ENCODE results near the gene RAB7A. TPM values are rescaled to one million over a fixed set of nuclear protein-coding genes. Genes with fewer than 3 reads are reported as not detected.
"Not testable (repeated sequence)": the region's sequence is repeated elsewhere in the genome, so short reads cannot be mapped to it uniquely, and the experiment has no call there.

Gene RAB7A
- polyA plus RNA-seq, 3 donors: 192 to 261 (median 223) TPM

DNA sequence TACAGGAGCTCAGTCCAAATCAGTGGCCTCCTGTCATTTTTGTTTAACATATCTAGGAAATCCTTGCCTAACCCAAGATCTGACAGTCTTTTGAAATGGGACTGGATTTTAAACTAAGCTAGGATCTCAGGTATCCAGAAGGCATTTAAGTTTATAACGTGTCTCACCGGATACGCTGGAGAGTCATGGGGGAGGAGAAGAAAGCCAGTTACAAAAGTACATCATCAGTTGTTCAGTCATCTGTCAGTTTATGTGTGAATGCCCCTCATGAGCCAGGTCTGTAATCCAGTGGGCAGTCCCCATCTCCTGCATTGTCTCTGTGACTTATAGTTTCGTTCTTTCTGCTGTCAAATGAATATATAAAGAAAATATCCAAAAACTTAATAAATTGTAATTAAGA, 44.4 kb downstream of the RAB7A start:
- Histone ChIP-seq H3K36me3 (replicated peaks in 1 of 2; ENCODE audit: control insufficient read depth in 1 of 2, insufficient read depth in 2 of 2, low read length in 2 of 2) (peaks cover 0 to 8% of the 10 kb centered on the region in 2 donors), H3K79me2 (ENCODE audit: insufficient read depth, low read length) (peaks cover 94% of the 10 kb centered on the region), H3K9ac (ENCODE audit: insufficient read depth, low read length, poor library complexity, severe bottlenecking) (no peak overlapping the region), H2AFZ (ENCODE audit: insufficient read depth, low read depth, low read length, poor library complexity, severe bottlenecking) (no peak overlapping the region), H3K27me3 (ENCODE audit: control insufficient read depth in 2 of 2, insufficient read depth in 2 of 2, low read length in 2 of 2) (no peaks in the 10 kb centered on the region), H3K27ac (ENCODE audit: low read depth in 1 of 2, low read length in 2 of 2) (peak overlapping the region in 1 of 2 donors; percentile 58), H3K9me3 (replicated peaks in 1 of 2; ENCODE audit: control insufficient read depth in 1 of 2, insufficient read depth in 1 of 2, low read length in 2 of 2) (no peaks in the 10 kb centered on the region), H3K4me2 (replicated peaks; ENCODE audit: extremely low read depth, low read length, poor library complexity, severe bottlenecking) (no peak overlapping the region), H3K4me3 (replicated peaks in 1 of 3; ENCODE audit: low read depth in 2 of 3, low read length in 3 of 3) (no peak overlapping the region), H4K20me1 (ENCODE audit: insufficient read depth, low read length) (peaks cover 97% of the 10 kb centered on the region), H3K4me1 (ENCODE audit: control insufficient read depth in 1 of 2, insufficient read depth in 2 of 2, low read length in 2 of 2) (peaks cover 23 to 24% of the 10 kb centered on the region in 2 donors)
- no peak for DNase-seq
- peak overlapping the region in 3 of 7 donors; percentile 16 to 57 (median 33) for H3K27ac Mint-ChIP-seq
- 100% methylated on average over 3 of the region's 4 CpGs for WGBS (ENCODE audit: insufficient coverage)
- no peaks in the 10 kb centered on the region for H3K27me3 Mint-ChIP-seq (ENCODE audit: low read depth in 3 of 3)
- H3K9me3 Mint-ChIP-seq: no peaks in the 10 kb centered on the region
- peaks cover 5 to 15% of the 10 kb centered on the region in 2 donors for H3K36me3 Mint-ChIP-seq
- H3K4me3 Mint-ChIP-seq: no peak overlapping the region
- no peak for TF ChIP-seq CTCF (IDR thresholded peaks at IDR 0.05)
- H3K4me1 Mint-ChIP-seq: peaks cover 57% of the 10 kb centered on the region
- intact Hi-C loops (cut with micrococcal nuclease): no loop called here

DNA sequence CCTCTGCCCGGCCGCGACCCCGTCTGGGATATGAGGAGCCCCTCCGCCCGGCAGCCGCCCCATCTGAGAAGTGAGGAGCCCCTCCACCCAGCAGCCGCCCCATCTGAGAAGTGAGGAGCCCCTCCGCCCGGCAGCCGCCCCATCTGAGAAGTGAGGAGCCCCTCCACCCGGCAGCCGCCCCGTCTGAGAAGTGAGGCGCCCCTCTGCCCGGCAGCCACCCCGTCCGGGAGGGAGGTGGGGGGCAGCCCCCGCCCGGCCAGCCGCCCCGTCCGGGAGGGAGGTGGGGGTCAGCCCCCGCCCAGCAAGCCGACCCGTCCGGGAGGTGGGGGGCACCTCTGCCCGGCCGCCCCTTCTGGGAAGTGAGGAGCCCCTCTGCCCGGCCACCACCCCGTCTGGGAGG, 47.2 kb downstream of the RAB7A start:
- H3K27ac ChIP-seq (ENCODE audit: low read depth in 1 of 2, low read length in 2 of 2); H3K9me3 ChIP-seq (replicated peaks in 1 of 2; ENCODE audit: control insufficient read depth in 1 of 2, insufficient read depth in 1 of 2, low read length in 2 of 2); H3K27ac Mint-ChIP-seq; H3K4me2 ChIP-seq (replicated peaks; ENCODE audit: extremely low read depth, low read length, poor library complexity, severe bottlenecking); H3K9me3 Mint-ChIP-seq; H3K27me3 ChIP-seq (ENCODE audit: control insufficient read depth in 2 of 2, insufficient read depth in 2 of 2, low read length in 2 of 2); H3K4me3 ChIP-seq (replicated peaks in 1 of 3; ENCODE audit: low read depth in 2 of 3, low read length in 3 of 3); H3K36me3 ChIP-seq (replicated peaks in 1 of 2; ENCODE audit: control insufficient read depth in 1 of 2, insufficient read depth in 2 of 2, low read length in 2 of 2); intact Hi-C loops (cut with micrococcal nuclease); H2AFZ ChIP-seq (ENCODE audit: insufficient read depth, low read depth, low read length, poor library complexity, severe bottlenecking); H3K27me3 Mint-ChIP-seq (ENCODE audit: low read depth in 3 of 3); H3K4me3 Mint-ChIP-seq; DNase-seq; H3K9ac ChIP-seq (ENCODE audit: insufficient read depth, low read length, poor library complexity, severe bottlenecking): not testable (repeated sequence)
- H3K79me2 ChIP-seq (ENCODE audit: insufficient read depth, low read length): peaks cover 94% of the 10 kb centered on the region
- peaks cover 50% of the 10 kb centered on the region for H3K4me1 Mint-ChIP-seq
- H4K20me1 ChIP-seq (ENCODE audit: insufficient read depth, low read length): peaks cover 97% of the 10 kb centered on the region
- peaks cover 13 to 28% of the 10 kb centered on the region in 2 donors for H3K36me3 Mint-ChIP-seq
- WGBS (ENCODE audit: insufficient coverage): 93% methylated on average over 3 of the region's 31 CpGs
- peaks cover 11 to 16% of the 10 kb centered on the region in 2 donors for H3K4me1 ChIP-seq (ENCODE audit: control insufficient read depth in 1 of 2, insufficient read depth in 2 of 2, low read length in 2 of 2)

GRCh38 chr3:128773592-128773991, 47.6 kb downstream of the RAB7A start:
- Mint-ChIP-seq H3K36me3 (peaks cover 13 to 28% of the 10 kb centered on the region in 2 donors), H3K27ac (peak overlapping the region in 1 of 7 donors; percentile 76), H3K4me1 (peaks cover 49% of the 10 kb centered on the region)
- H3K9ac ChIP-seq (ENCODE audit: insufficient read depth, low read length, poor library complexity, severe bottlenecking); H3K36me3 ChIP-seq (replicated peaks in 1 of 2; ENCODE audit: control insufficient read depth in 1 of 2, insufficient read depth in 2 of 2, low read length in 2 of 2); H3K4me3 Mint-ChIP-seq; H2AFZ ChIP-seq (ENCODE audit: insufficient read depth, low read depth, low read length, poor library complexity, severe bottlenecking); DNase-seq; intact Hi-C loops (cut with micrococcal nuclease); H3K9me3 Mint-ChIP-seq; H3K27ac ChIP-seq (ENCODE audit: low read depth in 1 of 2, low read length in 2 of 2); H3K9me3 ChIP-seq (replicated peaks in 1 of 2; ENCODE audit: control insufficient read depth in 1 of 2, insufficient read depth in 1 of 2, low read length in 2 of 2); H3K27me3 ChIP-seq (ENCODE audit: control insufficient read depth in 2 of 2, insufficient read depth in 2 of 2, low read length in 2 of 2); H3K4me2 ChIP-seq (replicated peaks; ENCODE audit: extremely low read depth, low read length, poor library complexity, severe bottlenecking); H3K27me3 Mint-ChIP-seq (ENCODE audit: low read depth in 3 of 3); H3K4me3 ChIP-seq (replicated peaks in 1 of 3; ENCODE audit: low read depth in 2 of 3, low read length in 3 of 3): not testable (repeated sequence)
- Histone ChIP-seq H3K4me1 (ENCODE audit: control insufficient read depth in 1 of 2, insufficient read depth in 2 of 2, low read length in 2 of 2) (peaks cover 11 to 17% of the 10 kb centered on the region in 2 donors), H3K79me2 (ENCODE audit: insufficient read depth, low read length) (peaks cover 94% of the 10 kb centered on the region), H4K20me1 (ENCODE audit: insufficient read depth, low read length) (peaks cover 97% of the 10 kb centered on the region)
- 100% methylated on average over 2 of the region's 6 CpGs for WGBS (ENCODE audit: insufficient coverage)

Measured in CD14-positive monocyte (primary cell).